ENCODE measurements around the gene RFX1.

- TF ChIP-seq YY1 (IDR thresholded peaks at IDR 0.05; ENCODE audit: insufficient read depth, insufficient read length) (no peak), SUZ12 (IDR thresholded peaks at IDR 0.05; ENCODE audit: extremely low read depth, insufficient read depth, insufficient read length) (no peak)
These were observed 53.1 kb downstream of the RFX1 start for GRCh38 chr19:13952931-13953531.
